ENCODE measurements around the gene CCDC24.

CCDC24 gene

DNA sequence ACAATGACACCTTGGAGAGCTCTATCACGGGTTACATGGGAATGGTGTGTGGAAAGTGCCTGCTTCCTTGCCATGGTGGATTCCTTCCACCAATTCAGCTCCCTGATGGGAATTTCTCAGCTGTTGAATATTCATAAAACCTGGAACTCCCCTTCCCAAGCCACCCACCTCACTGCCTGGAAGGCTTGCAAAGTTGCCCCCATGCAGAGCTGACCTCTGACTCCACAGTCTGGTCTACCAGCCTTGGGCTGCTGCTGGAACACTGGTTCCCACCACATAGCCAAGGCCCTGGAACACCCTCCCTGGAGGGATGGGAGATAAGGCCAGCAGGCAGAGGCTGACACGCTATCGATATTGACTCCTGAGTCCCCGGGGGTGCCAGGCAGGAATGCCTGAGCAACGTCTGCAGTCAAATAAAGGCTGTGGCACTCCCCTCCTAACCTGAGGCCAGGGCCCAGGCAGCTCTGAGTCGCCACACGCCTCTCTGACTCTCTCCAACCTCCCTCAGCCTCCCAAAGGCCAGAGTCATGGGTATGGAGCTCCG is 8.8 kb downstream of the CCDC24 start:
- no peak for DNase-seq

GRCh38 chr1:44002165-44002564 is 10.8 kb downstream of the CCDC24 start:
- no peak for DNase-seq

DNA sequence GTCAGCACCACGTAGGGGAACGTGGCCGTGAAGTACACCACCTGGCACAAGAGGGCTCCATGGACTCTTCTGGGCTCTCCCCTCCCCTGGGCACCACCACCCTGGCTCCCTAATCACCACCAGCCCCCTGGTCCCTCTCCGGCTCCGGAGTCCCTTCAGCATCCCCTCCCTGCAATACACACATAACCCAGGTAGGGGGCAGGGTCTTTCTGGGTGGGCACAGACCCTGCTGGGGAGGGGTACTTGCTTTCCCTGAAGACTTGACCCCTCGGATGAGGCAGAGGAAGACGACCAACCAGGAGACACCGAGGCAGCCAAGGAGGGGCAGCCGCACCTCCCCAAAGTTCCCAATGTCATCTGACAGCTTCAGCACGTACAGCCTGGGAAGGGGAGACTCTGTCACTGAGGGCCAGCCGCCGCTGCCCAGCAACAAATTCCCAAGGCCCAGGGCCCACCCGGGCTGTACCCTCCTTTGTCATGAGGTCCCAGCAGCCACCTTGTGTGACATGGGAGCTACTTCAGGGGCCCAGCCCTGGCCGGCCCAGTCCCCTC is 11.3 kb downstream of the CCDC24 start:
- no peak for DNase-seq

GRCh38 chr1:44008259-44008658 is 16.9 kb downstream of the CCDC24 start:
- no peak for DNase-seq

GRCh38 chr1:44010935-44011471 is 19.6 kb downstream of the CCDC24 start:
- DNase-seq = no peak

GRCh38 chr1:44012404-44012803 is 21.0 kb downstream of the CCDC24 start:
- DNase-seq = no peak

- no peak for DNase-seq
Observed at GRCh38 chr1:44012941-44013609, 21.7 kb downstream of the CCDC24 start.

DNA sequence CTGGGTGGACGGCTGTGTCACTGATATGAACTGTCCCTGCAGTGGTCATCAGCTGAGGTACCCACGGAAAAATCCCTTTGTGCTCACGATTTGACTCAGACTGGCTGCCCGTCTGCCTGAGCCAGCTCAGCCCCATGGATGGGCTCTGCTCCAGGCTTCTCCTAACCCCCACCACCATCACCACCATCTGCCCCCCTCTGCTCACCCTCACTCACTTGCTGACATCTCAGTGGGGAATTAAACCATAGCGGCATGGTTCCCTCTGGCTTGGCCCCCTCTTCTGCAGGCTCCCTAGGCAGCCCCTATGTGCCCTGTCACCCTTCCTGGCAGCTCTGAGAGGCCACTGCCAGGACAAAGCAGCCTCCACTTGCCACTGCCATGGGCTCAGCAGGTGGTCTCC is 22.6 kb downstream of the CCDC24 start:
- DNase-seq = no peak

DNA sequence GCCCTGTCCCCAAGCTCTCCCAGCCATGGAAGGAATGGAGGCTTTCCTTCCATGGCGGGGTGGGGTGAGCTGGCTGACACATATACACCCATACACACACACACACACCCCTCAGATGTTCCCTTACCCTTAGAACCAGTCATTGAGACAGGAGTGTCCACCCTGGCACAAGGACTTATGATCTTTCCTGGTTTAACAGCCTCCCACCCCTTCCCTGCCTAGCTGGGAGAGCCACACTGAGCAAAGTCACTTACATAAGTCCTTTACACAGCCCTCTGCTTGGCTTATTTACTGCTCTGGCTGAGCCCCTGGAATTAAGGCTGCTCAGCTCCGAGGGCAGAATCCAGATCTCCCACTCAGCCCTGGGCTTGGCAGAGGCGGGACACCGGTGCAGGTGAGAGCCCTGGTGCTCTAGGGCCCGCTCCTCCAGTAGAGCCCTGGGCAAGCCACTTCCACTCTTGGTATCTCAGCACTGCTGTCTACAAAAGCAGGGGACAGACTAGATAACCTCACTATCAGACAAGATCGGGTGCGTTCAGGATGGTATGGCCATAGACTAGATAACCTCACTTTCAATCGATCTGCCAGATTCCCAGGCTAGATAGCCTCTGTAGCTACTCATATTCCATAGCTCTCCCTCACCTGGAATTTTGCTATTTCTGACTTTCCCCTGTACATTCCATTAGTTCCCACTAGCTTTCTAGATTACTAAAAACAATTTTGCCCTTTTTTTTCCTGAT is 23.1 kb downstream of the CCDC24 start:
- DNase-seq = no peak

GRCh38 chr1:44015206-44015605 is 23.8 kb downstream of the CCDC24 start:
- DNase-seq = no peak

DNA sequence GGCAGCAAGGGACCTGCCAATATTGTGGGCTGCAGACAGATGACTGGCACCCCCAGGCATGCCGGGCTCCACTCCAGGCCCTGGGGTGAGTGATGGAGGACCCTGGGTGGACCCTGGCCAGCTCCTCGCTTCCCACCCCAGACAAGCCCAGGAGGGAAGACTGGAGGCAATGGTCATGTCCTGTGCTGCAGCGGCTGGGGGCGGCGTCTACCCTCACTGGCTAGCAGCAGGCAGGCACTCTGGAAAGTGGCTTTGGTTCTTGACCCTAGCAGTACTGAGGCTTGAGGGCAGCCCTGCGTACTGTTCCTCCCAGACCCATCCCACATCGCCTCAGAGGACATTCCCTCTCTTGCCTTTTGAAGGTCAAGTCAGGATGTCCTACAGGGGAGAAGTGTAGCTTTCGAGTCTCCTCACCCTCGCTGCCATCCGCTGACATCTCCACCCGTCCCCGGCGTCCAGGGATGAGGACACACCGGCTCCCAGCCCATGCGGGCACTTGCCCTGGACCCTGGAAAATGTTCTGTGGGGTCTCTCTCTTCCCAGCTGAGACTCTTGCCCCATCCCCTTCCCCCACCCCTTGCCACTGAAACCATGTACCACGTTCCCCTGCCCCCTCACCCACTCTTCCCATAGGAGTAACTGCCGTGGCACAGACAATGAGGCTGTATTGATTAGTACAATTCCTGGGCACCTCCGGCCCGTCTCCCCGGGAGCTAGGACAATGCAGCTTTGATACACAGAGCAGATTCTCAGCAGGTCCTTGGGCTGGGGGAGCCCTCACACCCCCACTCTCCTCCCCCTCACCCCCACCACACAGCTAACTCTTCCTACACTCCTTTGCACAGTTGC is 24.9 kb downstream of the CCDC24 start:
- DNase-seq = no peak

DNA sequence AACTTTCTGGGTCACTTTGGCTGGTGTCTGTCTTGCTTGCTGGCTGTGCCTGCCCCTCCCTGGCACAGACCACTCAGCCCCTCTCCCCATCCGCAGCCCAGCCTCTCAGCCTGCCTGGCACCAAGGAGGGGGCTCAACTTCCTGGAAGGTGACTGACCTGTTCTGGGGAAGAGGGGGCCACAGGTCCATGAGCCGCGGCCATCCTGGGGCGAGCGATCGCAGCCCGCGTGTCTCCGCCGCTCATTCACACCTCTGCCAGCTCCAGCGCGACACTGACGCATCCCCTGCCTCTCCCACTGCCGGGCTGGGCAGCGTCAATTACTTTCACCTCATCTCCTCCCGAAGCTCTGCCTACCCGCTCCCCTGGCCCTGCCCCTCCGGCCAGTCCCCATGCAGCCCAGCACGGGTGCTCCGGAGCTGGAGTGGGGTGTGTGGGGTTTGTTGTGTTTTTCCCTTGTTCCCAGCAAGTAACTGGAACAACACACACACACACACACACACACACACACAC is 25.5 kb downstream of the CCDC24 start:
- DNase-seq = no peak

GRCh38 chr1:44019466-44019948 is 28.1 kb downstream of the CCDC24 start:
- no peak for DNase-seq

DNA sequence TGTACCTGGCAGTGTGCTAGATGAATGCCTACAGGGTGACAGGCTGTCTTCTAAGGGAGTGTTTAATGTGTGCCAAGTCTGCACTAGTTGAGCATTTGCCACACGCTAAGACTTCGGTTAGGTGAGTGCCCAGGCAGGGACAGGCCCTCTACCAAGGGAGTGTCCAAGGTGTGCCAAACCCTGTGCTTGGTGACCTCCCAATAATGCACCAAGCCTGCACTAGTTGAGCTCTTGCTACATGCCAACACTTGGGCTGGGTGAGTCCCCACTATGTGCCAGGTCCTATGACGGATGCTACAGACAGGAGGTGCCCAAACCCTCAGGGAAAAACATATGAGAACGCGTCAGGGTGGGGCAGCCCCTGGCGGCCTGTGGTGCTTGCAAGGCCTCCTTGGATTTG is 29.1 kb downstream of the CCDC24 start:
- no peak for DNase-seq

DNA sequence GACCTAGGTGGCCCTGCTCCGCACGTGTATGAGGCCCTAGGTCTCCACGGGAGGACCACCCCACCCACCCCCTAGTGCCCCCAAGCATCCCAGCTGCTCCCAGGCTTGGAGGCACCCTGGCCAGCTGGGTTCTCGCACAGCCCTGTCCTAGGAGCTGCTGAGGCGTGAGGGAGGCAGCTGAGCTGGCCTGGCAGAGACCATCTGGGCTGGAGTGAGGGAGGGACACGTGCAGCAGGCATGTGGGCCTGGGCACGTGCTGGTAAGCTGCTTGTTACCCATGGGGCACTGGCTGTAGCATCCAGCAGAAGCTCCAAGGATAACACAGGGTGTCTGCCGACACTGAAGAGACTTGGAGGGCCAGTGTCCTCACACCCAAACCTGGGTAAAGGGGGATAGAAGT is 29.8 kb downstream of the CCDC24 start:
- DNase-seq = no peak

DNA sequence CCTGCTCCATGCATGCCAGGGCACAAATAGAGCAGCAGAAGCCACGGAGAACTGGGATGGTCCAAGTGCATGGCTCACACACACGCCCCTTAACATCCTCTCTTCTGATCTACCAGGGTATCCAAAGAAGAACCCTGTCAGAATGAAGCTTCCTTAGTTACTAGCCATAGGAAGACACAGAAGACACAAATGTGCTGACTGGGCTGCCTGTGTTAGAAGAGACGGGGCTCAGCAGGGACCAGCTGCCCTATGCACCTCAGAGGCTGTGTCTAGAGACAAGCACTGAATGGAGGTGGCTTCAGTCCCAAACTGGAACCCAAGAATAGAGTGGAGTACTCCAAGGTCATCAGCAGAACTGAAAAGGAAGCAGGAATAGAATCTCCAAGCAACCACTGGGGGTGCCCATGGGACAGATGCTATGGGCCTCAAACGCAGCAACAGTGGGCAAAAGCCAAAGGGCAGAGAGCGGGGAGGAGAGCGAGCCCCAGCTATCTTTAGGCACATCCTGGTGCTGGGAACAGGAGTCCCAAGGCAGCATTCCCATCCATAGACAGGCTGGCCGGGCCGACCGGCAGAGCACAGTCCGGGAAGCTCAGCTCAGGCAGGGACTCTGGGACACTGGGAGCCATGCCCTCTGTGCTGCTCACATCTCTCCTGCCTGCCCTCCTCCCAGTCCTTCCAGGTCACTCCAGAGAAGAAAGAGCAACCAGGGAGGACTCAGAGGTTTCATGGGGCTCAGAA is 30.4 kb downstream of the CCDC24 start:
- DNase-seq = no peak

DNA sequence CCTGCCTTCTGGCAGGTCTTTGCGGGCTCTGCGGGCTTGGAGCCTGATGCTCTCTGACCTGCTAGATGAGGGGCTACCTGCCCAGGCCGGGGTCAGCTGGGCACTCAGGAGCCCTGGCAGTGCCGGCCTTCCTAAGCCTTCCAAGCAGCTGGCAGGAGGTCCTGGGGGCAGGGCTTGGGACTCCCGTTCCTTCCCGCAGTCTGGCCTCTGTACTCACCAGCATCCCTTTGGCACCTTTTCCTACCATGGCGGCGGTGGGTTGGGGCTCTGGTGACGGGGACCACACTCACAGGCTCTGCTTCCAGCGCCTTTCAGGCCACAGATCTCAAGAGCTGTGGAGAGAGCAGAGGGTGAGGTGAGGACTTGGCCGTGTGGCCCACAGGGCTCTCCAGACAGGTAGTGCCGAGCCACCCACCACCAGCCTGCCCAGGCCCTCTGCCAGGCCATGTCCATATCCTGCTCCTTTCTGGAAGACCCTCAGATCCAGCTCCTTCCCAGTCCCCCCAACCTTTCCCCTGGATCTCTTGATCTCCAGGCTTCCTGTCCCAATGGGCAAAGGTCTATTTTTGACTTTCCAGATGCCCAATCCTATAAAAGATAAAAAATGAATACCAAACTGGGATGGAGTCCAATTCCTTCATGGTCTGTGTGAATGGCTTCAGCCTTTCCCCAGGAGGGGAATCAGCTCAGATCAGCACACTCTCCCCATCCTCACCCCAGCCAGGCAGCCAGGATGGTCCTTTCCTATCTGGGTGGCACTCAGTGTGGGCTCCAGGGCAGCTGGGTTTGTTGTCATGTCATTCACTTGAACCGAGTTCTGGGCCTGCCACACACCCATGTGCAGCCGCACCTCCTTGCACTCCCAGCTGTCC is 32.9 kb downstream of the CCDC24 start:
- DNase-seq = no peak

GRCh38 chr1:44024903-44025525 is 33.6 kb downstream of the CCDC24 start:
- no peak for DNase-seq

- DNase-seq = no peak
Observed at GRCh38 chr1:44025816-44026215, 34.4 kb downstream of the CCDC24 start.

GRCh38 chr1:44027320-44027719 is 35.9 kb downstream of the CCDC24 start:
- DNase-seq = no peak
